Colonic mucosa (tissue), 4 donors: Measurements from ENCODE around the gene TBX10. TPM values are rescaled to one million over a fixed set of nuclear protein-coding genes. Genes with fewer than 3 reads are reported as not detected.
A peak's percentile ranks its signal among the peaks of the same experiment; 100 is the strongest.

ENCODE experiments used
- DNase-seq: peaks from one replicate; pipeline ENCODE4 v3.0.0-alpha.2; 2020
- H3K27ac ChIP-seq: fragments of 200-600 bp; one replicate; pipeline ENCODE4 v1.8.0; 2021
- H3K27me3 ChIP-seq: fragments of 200-600 bp; one replicate; pipeline ENCODE4 v1.8.0; 2021
- H3K36me3 ChIP-seq: fragments of 200-600 bp; one replicate; pipeline ENCODE4 v1.8.0; 2021
- H3K4me1 ChIP-seq: fragments of 200-600 bp; one replicate; pipeline ENCODE4 v1.8.0; 2021; ENCODE audit warnings: mild to moderate bottlenecking
- H3K4me3 ChIP-seq: fragments of 200-600 bp; one replicate; pipeline ENCODE4 v1.8.0; 2021
- H3K9ac ChIP-seq, 2 donors: one replicate each; pipeline ENCODE4 v1.7.0; 2013; ENCODE audit warnings: control low read depth in 2 of 2, low read depth in 2 of 2, low read length in 2 of 2
- H3K9me3 ChIP-seq: fragments of 200-600 bp; one replicate; pipeline ENCODE4 v1.8.0; 2021
- intact Hi-C: fragments of 100-400 bp; cut with DNase I; formaldehyde crosslinking; loops from one replicate; pipeline ENCODE4 v1.14.1; 2022
- total RNA-seq, 2 donors: library from RNA; stranded (reverse); fragmentation: NEBNext Ultra II Directional in 1 of 2; extraction: Animal tissue kit (Norgen Biotek cat#: 25700) in 1 of 2; gene quantifications; one replicate each; pipeline ENCODE4 v1.2.1, GENCODE V29; 2021
- TF ChIP-seq, protein P1 (sequence below): fragments of 200-600 bp; IDR thresholded peaks from one replicate; pipeline ENCODE4 v1.8.0; 2022; ENCODE audit warnings: antibody characterized with exemption, mild to moderate bottlenecking
- donor health status: healthy.
- donor health status: DM: no; HTN: no; CAD: no.
- donor health status: DM: no; HTN: no; CAD: no.

Gene TBX10
- total RNA-seq, 2 donors from 2014 or later: 7.8 to 19.3 TPM

DNA sequence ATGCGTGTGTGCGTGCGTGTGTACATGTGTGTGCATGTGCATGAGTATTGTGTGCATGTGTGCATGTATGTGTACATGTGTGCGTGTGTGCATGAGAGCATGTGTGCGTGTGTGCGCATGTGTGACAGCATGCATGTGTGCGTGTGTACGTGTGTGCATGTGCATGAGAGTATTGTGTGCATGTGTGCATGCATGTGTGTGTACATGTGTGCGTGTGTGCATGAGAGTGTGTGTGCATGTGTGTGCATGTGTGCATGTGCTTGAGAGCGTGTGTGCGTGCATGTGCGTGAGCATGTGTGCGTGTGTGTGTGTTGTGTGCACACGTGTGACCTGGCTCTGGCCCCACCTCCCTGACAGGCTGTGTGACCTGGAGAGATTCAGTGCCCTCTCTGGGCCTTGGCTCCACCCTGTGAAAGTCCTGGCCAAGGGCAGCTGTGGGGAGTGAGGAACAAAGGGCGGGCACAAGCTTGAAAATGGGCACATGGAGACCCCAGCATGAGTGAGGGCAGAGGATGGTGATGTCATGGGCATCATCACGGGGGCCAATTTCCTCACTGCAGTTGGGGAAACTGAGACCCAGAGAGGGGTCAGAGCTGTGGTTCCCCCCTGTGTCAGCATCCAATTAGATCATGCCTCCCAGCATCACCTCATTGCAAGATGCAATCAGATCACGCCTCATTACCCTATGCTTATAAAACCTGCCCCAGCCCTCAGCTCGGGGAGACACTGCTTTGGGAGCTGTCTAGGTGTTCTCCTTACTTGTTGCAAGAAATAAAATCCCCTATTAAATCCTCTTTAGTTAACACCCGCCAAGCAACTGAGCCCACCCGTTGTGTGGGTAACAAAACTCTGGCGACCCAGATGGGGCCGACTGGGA is 10.3 kb upstream of the TBX10 start:
- intact Hi-C loops: no loop called here
- Histone ChIP-seq H3K27ac (peak overlapping the region; percentile 88), H3K4me3 (peak overlapping the region; percentile 31), H3K9ac (peak overlapping the region; percentile 13 to 57), H3K27me3 (no peaks in the 10 kb centered on the region), H3K9me3 (no peaks in the 10 kb centered on the region), H3K4me1 (peaks cover 11% of the 10 kb centered on the region), H3K36me3 (no peaks in the 10 kb centered on the region)
- TF ChIP-seq, protein P1, sequence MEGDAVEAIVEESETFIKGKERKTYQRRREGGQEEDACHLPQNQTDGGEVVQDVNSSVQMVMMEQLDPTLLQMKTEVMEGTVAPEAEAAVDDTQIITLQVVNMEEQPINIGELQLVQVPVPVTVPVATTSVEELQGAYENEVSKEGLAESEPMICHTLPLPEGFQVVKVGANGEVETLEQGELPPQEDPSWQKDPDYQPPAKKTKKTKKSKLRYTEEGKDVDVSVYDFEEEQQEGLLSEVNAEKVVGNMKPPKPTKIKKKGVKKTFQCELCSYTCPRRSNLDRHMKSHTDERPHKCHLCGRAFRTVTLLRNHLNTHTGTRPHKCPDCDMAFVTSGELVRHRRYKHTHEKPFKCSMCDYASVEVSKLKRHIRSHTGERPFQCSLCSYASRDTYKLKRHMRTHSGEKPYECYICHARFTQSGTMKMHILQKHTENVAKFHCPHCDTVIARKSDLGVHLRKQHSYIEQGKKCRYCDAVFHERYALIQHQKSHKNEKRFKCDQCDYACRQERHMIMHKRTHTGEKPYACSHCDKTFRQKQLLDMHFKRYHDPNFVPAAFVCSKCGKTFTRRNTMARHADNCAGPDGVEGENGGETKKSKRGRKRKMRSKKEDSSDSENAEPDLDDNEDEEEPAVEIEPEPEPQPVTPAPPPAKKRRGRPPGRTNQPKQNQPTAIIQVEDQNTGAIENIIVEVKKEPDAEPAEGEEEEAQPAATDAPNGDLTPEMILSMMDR: no peak
- DNase-seq: peak; percentile 56

DNA sequence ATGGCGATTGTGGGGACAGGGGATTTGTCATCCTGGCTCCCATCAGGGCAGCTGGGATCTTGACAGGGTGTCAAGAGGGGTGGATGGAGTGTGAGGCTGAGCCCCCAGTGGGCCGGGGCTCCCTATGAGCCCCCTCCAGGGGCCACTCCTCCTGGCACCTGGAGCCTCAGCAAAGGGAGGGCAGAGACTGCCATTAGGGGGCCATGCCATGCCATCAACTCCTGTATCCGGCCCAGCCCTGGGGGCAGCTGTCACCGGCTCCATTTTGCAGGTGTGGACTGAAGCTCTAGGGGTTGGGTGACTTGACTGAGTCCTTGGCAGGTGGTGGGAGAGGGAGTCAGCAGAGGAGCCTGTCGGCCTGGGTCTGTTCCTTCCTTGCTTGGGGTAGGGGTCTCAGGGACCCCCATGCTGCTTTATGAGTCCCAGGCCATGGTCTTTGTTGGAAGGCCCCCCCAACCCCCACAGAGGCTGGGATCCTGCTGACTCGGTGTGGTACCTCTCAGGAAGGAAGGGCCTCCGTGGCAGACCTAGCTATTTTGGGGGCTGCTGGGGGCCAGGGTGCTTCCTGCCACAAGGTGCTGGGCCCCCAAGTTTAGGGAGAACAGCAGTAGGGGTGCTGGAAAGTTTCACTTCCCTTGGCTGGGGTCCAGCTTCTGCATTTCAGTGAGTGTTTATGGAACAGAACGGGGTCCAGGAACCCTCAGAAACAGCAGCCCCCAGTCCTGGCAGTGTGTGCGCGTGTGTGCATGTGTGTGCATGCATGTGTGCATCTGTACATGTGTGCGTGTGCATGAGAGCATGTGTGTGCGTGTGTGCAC is 9.4 kb upstream of the TBX10 start:
- H3K27me3 ChIP-seq: no peaks in the 10 kb centered on the region
- H3K4me3 ChIP-seq: no peak overlapping the region
- no peaks in the 10 kb centered on the region for H3K36me3 ChIP-seq
- H3K27ac ChIP-seq: no peak overlapping the region
- no peak for DNase-seq
- no peak overlapping the region for H3K9ac ChIP-seq
- intact Hi-C loops: no loop called here
- H3K9me3 ChIP-seq: no peaks in the 10 kb centered on the region
- TF ChIP-seq, protein P1: no peak
- peaks cover 11% of the 10 kb centered on the region for H3K4me1 ChIP-seq

DNA sequence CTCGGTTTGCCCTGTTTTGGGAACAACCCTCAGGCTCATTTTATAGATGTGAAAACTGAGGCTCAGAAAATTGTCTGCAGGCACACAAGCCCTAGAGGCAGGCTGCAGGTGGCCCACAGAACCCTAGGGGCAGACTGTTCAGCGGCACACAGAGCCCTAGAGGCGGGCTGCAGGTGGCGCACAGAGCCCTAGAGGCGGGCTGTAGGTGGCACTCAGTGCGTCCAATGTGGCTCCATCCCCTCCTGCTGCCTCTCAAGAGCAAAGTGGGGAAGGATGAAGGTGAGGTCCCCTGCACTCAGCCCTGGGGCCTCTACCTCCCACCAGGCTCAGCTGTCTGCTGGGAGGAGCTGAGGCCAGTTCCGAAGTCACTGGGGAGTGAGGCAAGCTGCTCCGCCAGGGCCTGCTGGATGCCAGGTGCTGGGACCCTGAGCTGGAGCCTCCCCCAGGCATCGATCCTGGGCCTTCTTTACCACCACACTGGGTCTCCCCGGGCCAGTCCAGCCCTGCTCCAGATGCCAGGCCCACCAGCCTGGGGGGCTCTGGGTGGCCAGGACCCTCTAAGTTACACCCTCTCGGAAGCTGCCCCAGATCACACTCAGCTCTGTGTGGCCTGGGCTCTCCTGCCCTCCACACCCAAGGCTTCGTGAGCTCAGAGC is 8.7 kb upstream of the TBX10 start:
- Histone ChIP-seq H3K27me3 (no peaks in the 10 kb centered on the region), H3K27ac (no peak overlapping the region), H3K4me3 (no peak overlapping the region), H3K36me3 (no peaks in the 10 kb centered on the region), H3K9ac (no peak overlapping the region), H3K9me3 (no peaks in the 10 kb centered on the region), H3K4me1 (peaks cover 11% of the 10 kb centered on the region)
- TF ChIP-seq, protein P1: no peak
- DNase-seq: no peak
- intact Hi-C loops: no loop called here

DNA sequence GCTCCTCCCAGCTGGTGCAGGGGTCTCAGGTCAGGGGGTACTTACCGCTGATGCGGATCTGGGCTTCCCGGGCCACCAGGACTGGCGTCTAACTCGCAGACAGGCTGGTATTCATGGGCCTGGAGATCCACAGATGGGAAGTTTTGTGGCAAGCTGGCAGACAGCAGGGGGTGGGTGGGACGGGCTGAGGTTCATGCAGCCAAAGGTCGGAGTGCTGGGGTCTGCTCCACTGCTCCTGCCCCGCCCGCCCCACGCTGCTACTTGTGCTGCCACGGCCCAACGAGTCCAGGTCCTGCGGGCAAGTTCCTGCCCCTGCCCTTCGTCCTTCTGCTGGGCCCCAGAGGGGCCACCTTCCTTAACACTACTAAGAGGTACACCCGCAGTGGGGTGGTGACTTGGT is 7.9 kb upstream of the TBX10 start:
- H3K36me3 ChIP-seq: no peaks in the 10 kb centered on the region
- peaks cover 11% of the 10 kb centered on the region for H3K4me1 ChIP-seq
- DNase-seq: no peak
- no peaks in the 10 kb centered on the region for H3K27me3 ChIP-seq
- TF ChIP-seq, protein P1: no peak
- no peak overlapping the region for H3K4me3 ChIP-seq
- no peak overlapping the region for H3K27ac ChIP-seq
- intact Hi-C loops: no loop called here
- no peaks in the 10 kb centered on the region for H3K9me3 ChIP-seq
- no peak overlapping the region for H3K9ac ChIP-seq
